HL-60/S4 treated with phorbol 12-myristate 13-acetate at 8.2 ng/mL for 4 days and 3 days (cell line): ENCODE measurements around the gene GSTM4.

Source experiments
- in situ Hi-C: fragments of 300-500 bp; cut with MboI; formaldehyde crosslinking; loops from 2 replicates; pipeline ENCODE4 v1.15.0; 2022; ENCODE audit warnings: low sequenced_read_pairs

Gene GSTM4

DNA sequence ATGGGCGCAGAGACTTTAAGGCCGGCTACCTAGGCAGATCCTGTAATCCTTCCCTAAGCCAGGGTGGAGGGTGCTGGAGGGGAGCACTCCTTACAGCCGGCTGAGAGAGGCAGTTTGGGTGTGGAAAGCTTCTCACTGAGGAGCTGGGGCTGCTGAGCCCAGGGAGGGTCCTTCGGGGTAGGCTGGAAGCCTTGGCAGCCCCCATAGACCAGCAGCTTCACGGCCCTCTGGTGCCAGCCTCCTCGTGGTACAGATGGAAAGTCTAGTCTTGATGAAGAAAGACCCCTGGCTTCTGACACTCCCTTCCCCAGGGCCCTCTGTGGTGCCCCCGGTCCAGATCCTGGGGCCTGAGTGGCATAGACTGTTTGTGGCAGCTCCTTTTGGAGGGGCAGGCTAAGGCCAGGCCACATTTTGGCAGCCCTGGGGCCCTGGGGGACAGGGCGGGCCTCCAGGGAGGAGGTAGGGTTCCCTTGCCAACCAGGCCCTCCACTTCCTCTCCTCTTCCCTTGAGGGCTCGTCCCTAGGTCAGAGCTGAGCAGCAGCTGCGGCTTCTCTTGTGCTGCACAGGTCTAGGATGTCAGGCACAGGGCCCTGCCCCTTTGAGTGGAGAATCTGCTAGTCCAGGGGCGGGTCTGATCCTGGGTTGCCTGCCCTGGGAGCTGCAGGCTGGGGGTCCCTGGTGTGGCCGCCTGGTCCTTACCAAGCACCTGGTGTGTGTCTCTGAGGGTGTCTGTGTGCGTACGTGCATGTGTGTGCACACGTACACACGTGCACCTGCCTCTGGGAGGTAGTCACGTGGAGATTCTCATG lies 31.5 kb upstream of the GSTM4 start:
- in situ Hi-C loops: no loop called here

DNA sequence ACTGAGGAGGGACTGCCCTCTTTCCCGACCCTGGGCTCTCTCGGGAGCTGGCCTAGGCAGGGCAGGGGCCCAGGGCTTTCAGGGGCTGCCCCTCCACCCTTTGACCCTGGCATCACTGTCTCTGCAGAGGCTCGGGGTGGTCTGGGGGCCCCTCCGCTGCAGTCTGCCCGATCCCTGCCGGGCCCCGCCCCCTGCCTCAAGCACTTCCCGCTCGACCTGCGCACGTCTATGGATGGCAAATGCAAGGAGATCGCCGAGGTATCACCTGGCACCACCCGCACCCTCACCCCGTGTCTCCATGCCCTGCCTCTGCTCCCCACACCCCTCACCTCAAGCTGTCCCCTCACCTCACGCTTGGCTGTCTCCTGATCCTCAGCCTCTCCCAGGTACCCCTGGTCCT lies 30.7 kb upstream of the GSTM4 start:
- in situ Hi-C loops: no loop called here

DNA sequence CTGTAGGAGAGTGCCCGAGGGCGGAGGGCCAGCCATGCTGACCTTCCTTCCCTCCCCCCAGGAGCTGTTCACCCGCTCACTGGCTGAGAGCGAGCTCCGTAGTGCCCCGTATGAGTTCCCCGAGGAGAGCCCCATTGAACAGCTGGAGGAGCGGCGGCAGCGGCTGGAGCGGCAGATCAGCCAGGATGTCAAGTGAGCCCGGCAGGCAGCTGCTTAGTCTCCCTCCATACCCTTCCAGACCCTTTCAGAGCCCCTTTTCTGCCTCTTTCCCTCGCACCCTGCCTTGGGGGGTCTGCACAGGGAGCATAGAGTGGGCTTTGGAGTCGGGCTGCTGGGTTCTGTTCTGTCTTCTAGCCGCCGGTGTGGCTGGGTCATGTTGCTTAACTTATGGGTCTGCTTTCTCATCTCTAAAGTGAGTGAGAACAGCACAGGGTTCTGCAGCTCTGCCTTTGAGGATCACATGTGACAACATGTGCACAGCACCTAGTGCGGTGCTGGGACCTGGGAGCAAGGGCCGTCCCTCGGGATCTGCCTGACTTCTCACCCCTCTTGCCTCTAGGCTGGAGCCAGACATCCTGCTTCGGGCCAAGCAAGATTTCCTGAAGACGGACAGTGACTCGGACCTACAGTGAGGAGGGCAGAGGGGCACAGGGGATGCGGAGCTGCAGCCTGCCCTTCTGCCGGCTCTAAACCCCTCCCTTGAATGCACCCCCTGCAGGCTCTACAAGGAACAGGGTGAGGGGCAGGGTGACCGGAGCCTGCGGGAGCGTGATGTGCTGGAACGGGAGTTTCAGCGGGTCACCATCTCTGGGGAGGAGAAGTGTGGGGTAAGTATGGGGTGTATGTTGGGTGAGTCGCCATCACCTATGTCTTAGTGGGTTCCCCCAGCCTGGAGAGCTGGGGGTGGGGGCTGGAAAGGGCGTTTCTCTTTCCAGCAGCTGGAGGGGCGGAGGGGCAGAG lies 30.0 kb upstream of the GSTM4 start:
- in situ Hi-C loops: no loop called here

DNA sequence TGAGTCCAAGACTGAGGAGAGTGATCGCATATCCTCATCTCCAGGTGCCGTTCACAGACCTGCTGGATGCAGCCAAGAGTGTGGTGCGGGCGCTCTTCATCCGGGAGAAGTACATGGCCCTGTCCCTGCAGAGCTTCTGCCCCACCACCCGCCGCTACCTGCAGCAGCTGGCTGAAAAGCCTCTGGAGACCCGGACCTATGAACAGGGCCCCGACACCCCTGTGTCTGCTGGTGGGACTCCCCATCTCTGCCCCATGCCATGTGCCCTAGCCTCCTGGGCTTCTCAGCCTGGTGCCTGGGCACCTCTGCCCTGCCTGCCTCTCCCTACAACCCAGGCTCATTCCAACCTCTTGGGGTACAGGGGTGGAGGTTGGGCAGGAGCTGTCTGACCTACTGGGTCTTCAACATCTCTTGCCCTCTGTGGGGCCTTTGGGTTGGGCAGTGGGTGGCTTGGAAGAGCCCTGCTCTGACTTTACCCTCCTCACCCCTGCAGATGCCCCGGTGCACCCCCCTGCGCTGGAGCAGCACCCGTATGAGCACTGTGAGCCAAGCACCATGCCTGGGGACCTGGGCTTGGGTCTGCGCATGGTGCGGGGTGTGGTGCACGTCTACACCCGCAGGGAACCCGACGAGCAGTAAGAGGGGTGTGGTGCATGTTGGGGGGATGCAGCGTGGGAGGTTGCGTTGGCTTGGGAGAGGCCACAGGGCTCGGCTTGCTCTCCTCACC lies 29.1 kb upstream of the GSTM4 start:
- in situ Hi-C loops: no loop called here

- in situ Hi-C loops: no loop called here
These were observed 28.1 kb upstream of the GSTM4 start for GRCh38 chr1:109627692-109628399.

DNA sequence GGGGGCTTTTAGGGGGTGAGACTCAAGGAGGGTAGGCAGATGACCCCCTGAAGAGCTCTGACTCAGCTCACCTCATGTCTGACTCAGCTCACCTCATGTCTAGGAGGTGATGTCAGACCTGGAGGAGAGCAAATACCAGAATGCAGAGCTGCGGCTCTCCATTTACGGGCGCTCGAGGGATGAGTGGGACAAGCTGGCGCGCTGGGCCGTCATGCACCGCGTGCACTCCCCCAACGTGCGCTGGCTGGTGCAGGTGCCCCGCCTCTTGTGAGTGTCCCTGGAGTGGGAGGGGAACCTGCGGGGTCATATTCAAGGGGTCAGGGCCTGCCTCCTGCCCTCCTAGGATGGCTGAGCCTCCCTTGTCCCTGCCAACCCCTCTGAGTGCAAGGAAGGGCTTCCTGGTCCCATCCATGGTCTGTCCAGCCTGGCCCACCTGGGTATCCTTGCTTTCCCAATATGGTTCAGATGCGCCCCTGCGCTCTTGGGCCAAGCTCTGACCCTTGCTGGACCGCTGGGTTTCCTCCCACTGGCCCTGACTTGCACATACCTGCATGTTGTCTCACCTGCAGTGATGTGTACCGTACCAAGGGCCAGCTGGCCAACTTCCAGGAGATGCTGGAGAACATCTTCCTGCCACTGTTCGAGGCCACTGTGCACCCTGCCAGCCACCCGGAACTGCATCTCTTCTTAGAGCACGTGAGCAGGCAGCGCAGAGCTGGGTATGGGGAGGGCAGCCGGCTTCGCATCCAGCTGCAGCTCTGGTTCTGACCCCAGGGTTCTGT lies 27.2 kb upstream of the GSTM4 start:
- in situ Hi-C loops: no loop called here

DNA sequence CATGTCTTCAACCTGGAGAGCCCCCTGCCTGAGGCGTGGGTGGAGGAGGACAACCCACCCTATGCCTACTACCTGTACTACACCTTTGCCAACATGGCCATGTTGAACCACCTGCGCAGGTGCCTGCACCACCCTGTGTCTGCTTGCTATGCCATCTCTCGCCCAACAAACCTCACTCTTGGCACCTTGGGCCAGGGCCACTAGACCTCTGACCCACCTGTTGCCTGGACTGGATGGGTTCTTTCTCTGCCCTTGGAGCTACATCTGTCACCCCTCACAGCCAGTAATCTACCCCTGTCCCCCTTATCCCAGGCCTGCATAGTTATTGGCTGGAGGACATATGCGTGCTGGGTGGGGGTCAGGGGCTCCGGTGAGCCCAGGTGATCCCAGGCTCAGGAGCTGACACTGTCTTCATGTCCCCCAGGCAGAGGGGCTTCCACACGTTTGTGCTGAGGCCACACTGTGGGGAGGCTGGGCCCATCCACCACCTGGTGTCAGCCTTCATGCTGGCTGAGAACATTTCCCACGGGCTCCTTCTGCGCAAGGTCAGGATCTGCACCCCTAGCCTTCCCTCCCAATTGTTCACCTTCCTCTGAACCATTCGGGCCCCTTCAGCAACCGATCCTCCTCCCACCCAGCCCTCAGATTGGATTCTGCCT lies 26.4 kb upstream of the GSTM4 start:
- in situ Hi-C loops: loop anchor here (10.0 kb wide), 1 partner anchor 85 kb away; the partner anchor contains the start of gene GNAI3

- in situ Hi-C loops: loop anchor here (10.0 kb wide), 1 partner anchor 85 kb away; the partner anchor contains the start of gene GNAI3
These were observed 25.6 kb upstream of the GSTM4 start for GRCh38 chr1:109630081-109630897.

DNA sequence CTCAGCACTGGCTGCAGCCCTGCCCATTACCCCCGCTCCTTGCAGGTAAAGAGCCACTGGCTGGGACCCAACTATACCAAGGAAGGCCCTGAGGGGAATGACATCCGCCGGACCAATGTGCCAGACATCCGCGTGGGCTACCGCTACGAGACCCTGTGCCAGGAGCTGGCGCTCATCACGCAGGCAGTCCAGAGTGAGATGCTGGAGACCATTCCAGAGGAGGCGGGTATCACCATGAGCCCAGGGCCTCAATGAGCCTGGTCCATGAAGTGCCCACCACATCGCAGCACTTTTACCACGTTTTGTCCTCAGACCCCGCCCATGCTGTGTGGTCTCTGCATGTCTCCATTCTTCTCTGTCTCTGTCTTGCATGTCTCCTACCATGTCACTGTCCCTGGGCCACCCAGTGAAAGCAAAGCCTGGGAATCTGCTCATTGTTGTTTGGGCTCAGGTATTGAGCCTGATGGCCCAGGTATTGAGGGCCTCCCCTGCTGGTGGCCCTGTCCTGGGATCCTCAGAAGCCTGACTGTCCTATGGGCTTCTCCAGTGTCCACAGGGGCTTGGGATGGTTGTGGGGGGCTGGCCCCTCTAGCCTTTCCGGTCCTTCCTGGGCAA lies 24.9 kb upstream of the GSTM4 start:
- in situ Hi-C loops: loop anchor here (10.0 kb wide), 1 partner anchor 86 kb away; the partner anchor contains the start of gene GNAI3

DNA sequence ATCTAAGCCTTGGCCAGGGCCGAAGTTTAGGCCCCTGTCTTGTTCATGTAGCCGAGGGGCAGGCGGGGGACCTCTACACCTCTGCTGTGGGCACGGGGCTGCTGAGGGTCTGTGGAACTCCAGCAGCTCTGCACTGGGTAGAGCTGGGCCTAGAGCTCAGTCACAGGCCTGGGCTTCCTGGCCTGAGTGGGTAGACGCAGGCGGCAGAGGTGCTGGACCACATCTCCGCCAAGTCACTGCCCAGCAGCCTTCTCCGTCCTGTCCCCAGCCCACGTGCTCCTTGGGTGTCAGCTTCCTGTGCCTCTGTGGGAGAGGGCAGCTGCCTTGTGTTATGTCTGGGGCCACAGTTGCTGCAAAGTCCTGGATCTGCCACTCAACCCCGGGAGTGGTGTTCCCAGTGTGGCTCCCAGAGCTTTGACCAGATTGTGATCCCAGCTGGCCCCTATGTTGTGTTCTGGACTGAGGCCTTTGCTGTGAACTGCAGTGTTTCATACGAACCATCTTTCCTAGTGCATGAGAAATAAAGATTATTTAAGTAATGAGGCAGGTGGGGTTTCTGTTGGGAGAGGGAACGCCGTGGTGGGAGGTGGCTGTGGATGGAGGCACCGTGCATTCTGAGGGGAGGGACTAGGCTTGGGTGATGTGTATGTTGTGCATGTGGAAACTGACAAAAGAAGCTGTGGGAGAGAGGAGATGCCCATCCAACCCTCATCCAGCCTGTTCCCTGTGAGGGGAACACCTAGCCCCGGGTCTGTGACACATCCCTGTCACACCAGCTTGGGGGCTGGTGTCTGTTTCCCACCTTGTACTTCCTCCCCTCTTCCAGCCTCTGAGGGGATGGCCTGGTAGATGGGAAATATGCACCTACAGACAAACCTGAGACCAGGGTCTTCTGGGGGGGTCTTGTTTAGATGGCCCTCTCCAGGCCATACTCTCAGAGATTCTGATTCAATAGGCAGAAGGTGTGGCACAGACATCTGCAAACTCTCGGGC lies 24.1 kb upstream of the GSTM4 start:
- in situ Hi-C loops: loop anchor here (10.0 kb wide), 1 partner anchor 87 kb away; the partner anchor contains the start of gene GNAI3

GRCh38 chr1:109632671-109633346 lies 23.1 kb upstream of the GSTM4 start:
- in situ Hi-C loops: loop anchor here (10.0 kb wide), 1 partner anchor 88 kb away; the partner anchor contains the start of gene GNAI3

DNA sequence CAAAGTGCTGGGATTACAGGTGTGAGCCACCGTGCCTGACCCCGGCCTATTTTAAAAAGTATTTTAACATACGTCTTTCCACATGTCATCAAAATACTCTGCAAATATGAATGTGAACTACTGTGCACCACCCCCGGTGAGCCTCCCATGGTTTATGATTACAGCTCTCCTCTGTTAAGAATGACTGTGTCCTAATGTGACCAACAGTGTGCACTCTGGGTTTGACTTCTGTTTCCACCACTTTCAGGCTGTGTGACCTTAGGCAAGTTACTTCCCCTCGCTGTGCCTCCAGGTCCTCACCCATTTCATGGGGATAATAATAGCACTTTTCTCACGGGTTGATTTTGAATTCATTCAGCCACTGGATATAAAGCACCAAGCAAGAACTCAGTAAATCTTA lies 21.6 kb upstream of the GSTM4 start:
- in situ Hi-C loops: loop anchor here (10.0 kb wide), 1 partner anchor 89 kb away; the partner anchor contains the start of gene GNAI3

DNA sequence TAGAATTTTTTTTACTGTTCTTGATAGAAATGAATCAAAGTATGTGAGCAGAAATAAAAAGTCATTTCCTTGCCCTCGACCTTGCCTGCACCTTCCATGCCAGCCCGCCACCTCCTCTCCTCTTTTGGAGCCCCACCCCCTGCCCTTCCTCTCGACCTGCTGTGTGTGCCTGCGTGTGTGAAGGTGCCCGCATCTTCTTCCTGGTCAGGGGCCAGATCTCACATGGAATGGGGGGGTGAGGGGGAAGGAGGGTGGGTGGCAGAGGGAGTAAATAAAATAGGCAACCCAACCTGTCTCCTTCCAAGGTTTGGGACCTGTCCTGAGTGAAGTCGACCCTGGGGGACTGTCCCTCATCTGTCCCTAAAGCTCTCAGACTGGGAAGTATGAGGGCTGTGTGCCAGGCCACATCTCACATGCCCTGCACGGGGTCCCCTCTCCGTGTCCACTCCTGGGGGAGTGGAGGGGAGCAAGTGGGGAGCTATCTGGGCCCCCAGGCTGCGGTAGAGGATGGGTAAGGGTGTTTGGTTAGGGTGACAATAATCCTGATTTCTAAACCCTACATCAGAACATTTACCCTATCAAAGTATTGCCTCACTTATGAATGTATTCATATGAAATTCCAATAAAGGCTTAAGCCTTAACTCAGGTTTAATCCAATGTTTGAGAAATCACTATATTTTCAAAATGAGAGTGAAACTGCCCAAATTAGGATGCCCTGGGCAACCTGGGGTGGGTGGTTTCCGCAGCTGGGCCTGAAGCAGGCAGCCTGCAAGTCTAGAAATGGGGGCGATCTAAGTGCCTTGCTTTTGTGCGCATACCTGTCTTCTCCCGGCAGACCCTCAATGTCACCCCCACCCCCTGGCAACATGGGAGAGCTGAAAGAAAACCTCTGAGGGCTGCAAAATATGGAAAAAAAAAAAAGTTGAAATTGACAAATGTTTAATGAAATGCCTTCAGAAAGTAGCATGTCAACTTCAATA lies 20.8 kb upstream of the GSTM4 start:
- in situ Hi-C loops: loop anchor here (10.0 kb wide), 1 partner anchor 90 kb away; the partner anchor contains the start of gene GNAI3

DNA sequence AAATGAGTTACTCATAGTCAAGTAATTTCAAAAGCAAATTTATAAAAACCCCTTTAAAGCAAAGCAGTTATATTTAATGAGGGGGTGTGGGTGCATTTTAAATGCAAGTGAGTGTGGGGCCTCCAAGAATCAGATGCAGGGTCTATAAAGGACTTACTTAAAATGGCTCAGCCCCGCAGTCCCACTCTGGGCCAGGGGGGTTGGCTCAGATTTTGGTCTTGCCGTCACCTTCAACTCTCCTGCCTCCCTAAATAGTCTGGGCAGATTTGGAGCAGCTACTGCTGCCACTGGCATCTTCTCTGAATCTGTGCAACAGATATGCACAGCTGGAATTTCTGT lies 20.1 kb upstream of the GSTM4 start:
- in situ Hi-C loops: loop anchor here (10.0 kb wide), 1 partner anchor 91 kb away; the partner anchor contains the start of gene GNAI3
